ENCODE results near the gene GABRR2. TPM values are rescaled to one million over a fixed set of nuclear protein-coding genes. Genes with fewer than 3 reads are reported as not detected.

GABRR2 gene
- total RNA-seq, 1 donor: 0.09 TPM

DNA sequence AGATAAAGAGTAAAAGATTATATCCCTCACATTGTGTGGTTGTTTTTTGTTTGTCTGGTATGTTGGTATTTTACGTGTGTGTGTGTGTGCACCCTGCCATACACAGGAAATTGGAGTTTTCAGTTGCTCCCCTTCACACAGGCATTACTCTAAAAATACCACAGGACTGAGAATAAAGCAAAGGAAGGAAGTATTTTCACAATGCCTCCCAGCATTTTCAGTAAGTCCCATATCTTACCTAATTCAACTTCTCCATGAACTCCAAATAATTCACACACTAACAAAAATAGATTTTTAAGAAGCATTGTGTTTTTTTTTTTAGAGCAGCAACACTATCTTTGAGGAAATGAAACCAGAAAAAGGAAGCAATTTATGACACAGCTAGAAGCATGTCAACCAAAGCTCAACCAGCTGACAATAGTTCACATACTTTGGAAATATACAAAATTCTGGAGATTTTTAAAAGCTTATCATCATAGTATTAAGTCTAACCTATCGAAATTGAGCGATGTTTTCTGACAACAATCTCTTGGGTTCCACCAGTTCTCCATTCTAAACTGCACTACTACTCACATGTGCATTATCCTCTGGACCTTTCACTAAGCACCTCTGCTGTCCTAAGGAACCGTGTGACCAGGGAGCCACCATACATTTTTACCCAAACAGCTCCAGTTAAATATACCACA lies 35.3 kb upstream of the GABRR2 start:
- DNase-seq (ENCODE audit: low read depth): peak; percentile 41
- peak overlapping the region; percentile 34 for H3K4me3 ChIP-seq (ENCODE audit: low read depth, low read length)

DNA sequence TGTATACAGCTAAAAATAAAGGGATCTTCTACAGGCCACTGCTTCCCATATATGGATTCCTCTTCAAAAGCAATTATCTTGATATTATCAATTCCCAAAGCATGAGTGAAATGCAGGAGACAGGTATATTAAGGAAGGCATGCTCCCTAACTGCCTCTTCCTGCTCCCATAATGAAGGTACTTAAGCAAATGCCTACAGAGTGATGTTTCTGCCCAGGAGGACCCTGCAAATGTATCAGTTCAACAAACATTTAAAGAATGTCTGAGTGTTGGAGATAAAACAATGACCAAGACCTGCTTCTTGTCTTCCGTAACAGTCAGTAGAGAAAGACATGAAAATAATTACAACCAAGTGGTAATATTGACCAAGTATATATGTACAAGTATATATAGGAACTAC lies 33.3 kb upstream of the GABRR2 start:
- TF ChIP-seq, protein P1, sequence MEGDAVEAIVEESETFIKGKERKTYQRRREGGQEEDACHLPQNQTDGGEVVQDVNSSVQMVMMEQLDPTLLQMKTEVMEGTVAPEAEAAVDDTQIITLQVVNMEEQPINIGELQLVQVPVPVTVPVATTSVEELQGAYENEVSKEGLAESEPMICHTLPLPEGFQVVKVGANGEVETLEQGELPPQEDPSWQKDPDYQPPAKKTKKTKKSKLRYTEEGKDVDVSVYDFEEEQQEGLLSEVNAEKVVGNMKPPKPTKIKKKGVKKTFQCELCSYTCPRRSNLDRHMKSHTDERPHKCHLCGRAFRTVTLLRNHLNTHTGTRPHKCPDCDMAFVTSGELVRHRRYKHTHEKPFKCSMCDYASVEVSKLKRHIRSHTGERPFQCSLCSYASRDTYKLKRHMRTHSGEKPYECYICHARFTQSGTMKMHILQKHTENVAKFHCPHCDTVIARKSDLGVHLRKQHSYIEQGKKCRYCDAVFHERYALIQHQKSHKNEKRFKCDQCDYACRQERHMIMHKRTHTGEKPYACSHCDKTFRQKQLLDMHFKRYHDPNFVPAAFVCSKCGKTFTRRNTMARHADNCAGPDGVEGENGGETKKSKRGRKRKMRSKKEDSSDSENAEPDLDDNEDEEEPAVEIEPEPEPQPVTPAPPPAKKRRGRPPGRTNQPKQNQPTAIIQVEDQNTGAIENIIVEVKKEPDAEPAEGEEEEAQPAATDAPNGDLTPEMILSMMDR (IDR thresholded peaks at IDR 0.05; ENCODE audit: insufficient read depth, low read length): no peak
- no peak overlapping the region for H3K4me3 ChIP-seq (ENCODE audit: low read depth, low read length)
- peak; percentile 16 for DNase-seq (ENCODE audit: low read depth)

More for the DNA sequence above, 35.3 kb upstream of the GABRR2 start:
- TF ChIP-seq, protein P1 (IDR thresholded peaks at IDR 0.05; ENCODE audit: insufficient read depth, low read length): no peak

DNA sequence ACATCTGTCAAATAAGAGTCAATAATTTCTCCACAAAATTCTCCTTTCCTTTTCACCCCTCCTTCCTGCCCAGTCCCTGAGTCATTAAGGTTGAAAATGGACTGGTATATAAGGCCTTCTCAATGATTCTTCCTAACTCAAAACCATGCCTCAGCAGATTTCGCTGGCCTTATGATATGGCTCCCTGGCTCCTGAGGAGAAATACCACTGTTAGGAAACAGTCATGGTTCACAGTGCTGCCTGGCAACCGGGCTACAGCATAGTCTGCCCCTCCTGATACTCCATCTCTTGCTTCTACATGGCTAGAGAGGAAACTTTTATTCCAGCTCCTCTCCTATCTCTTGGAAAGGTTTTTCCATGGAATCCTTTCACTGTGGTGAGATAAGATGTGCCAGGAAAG lies 32.7 kb upstream of the GABRR2 start:
- TF ChIP-seq, protein P1 (IDR thresholded peaks at IDR 0.05; ENCODE audit: insufficient read depth, low read length): no peak
- H3K4me3 ChIP-seq (ENCODE audit: low read depth, low read length): no peak overlapping the region
- DNase-seq (ENCODE audit: low read depth): no peak

DNA sequence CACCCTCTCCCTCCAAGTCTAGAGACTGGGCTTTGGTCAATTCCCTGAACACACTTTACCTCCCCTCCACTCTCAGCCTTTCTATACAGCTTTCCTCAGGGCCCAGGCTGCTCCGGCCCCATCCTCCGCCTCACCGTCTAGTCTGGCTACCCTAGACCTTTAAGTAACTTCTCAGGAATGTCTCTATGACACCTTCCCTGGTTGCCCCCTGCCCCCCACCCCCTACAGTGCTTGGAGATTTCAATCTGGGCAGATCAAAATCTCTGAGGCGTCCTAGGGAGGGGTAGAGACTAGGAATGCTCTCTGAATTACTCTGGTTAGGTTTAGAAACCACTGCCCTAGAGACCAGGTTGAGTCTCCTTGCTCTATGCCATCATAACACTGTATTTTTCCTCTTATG lies 31.3 kb upstream of the GABRR2 start:
- no peak overlapping the region for H3K4me3 ChIP-seq (ENCODE audit: low read depth, low read length)
- TF ChIP-seq, protein P1 (IDR thresholded peaks at IDR 0.05; ENCODE audit: insufficient read depth, low read length): no peak
- DNase-seq (ENCODE audit: low read depth): no peak

DNA sequence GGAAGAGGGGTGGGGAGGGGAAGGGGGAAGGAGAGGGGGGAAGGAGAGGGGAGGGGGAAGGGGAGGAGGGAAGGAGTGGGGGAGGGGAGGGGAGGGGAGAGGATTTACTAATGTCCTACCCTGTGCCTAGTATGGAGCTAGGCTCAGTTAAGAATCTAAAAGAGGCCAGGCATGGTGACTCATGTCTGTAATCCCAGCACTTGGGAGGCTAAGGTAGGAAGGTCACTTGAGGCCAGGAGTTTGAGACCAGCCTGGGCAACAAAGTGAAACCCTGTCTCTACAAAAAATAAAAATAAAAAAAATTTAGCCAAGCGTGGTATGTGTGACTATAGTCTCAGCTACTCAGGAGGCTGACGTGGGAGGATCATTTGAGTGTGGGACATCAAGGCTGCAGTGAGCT lies 24.5 kb upstream of the GABRR2 start:
- no peak for DNase-seq (ENCODE audit: low read depth)
- H3K4me3 ChIP-seq (ENCODE audit: low read depth, low read length): no peak overlapping the region
- TF ChIP-seq, protein P1 (IDR thresholded peaks at IDR 0.05; ENCODE audit: insufficient read depth, low read length): no peak

DNA sequence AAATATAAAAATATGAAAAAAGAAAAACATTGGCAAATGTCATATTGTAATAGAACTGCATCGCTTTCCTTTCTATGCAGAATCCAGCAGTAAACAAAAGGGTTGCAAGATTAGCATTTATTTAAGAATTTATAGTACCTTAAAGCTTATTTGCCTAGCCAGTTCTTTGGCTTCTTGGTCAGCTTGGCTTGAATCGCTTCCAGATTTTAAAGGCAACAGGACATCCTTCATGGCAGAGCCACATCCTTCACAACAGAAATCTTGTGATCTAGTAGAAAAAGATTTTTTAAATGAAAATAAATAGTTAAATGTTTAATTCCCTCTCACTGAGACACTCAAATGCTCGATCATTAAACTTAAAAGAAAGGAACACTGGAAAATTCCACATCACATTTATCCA lies 20.1 kb upstream of the GABRR2 start:
- no peak overlapping the region for H3K4me3 ChIP-seq (ENCODE audit: low read depth, low read length)
- TF ChIP-seq, protein P1 (IDR thresholded peaks at IDR 0.05; ENCODE audit: insufficient read depth, low read length): no peak
- no peak for DNase-seq (ENCODE audit: low read depth)

DNA sequence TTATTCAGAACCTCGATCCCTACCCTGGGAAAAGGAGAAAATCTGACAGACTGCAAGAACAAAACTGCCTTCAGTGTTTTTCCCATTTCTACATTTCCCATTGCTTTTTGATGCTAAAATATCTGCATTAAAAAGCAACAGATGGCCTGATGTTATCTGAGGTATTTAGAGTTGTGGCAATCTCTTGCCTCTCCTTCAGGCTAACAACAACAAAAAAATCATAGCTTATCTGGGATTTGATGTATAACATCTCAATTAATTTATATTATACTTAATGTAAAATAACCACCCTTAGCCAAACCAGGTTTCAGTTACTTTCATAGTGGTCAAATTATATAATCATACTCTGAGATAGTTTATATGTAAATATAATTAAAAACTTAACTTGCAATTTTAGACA lies 15.8 kb upstream of the GABRR2 start:
- TF ChIP-seq, protein P1 (IDR thresholded peaks at IDR 0.05; ENCODE audit: insufficient read depth, low read length): no peak

More for the DNA sequence above, 15.8 kb upstream of the GABRR2 start:
- H3K4me3 ChIP-seq (ENCODE audit: low read depth, low read length): no peak overlapping the region
- DNase-seq (ENCODE audit: low read depth): no peak

All from fibroblast of the aortic adventitia (primary cell).